Small intestine (tissue), 7 donors: ENCODE data around the gene EPHA1. TPM values are rescaled to one million over a fixed set of nuclear protein-coding genes. Genes with fewer than 3 reads are reported as not detected.

Source experiments
- DNase-seq, 2 donors: peaks; one replicate each; pipeline versions ENCODE4 v3.0.0 to v3.0.0-alpha.2; 2013
- FAIRE-seq: peaks from 2 replicates; lab custom pipeline; 2012; peaks lifted over from hg19 to GRCh38; lab: Jason Lieb, UNC
- H3K27ac ChIP-seq, 3 donors: one replicate each; pipeline ENCODE4 v1.5.1; 2013; ENCODE audit warnings: low read length in 2 of 3, mild to moderate bottlenecking in 2 of 3, control low read depth in 1 of 3, inconsistent platforms in 1 of 3, low read depth in 1 of 3, moderate library complexity in 1 of 3
- H3K27me3 ChIP-seq, 3 donors: one replicate each; pipeline ENCODE4 v1.6.1; 2013; ENCODE audit warnings: low read length in 3 of 3, inconsistent platforms in 1 of 3; ENCODE audit not compliant: control insufficient read depth in 3 of 3, insufficient read depth in 3 of 3
- H3K36me3 ChIP-seq, 3 donors: one replicate each; pipeline ENCODE4 v1.6.1; 2013; ENCODE audit warnings: low read length in 3 of 3, inconsistent platforms in 1 of 3, low read depth in 1 of 3, mild to moderate bottlenecking in 1 of 3, moderate library complexity in 1 of 3; ENCODE audit not compliant: control insufficient read depth in 3 of 3, insufficient read depth in 2 of 3
- H3K4me1 ChIP-seq, 3 donors: one replicate each; pipeline ENCODE4 v1.6.1; 2013; ENCODE audit warnings: low read length in 2 of 3, inconsistent platforms in 1 of 3, low read depth in 1 of 3, mild to moderate bottlenecking in 1 of 3, moderate library complexity in 1 of 3; ENCODE audit not compliant: control insufficient read depth in 3 of 3, insufficient read depth in 2 of 3
- H3K4me3 ChIP-seq, 3 donors: one replicate each; pipeline ENCODE4 v1.5.1; 2013; ENCODE audit warnings: low read length in 3 of 3, control low read depth in 1 of 3, inconsistent platforms in 1 of 3, low read depth in 1 of 3, mild to moderate bottlenecking in 1 of 3, moderate library complexity in 1 of 3
- H3K9me3 ChIP-seq, 2 donors: one replicate each; pipeline ENCODE4 v1.6.1; 2013; ENCODE audit warnings: low read depth in 1 of 2, low read length in 1 of 2; ENCODE audit not compliant: control insufficient read depth in 2 of 2, insufficient read depth in 1 of 2
- WGBS, 3 donors: extraction: QIAGEN DNeasy Blood & Tissue Kit; methylation state at CpG; one replicate each; pipeline ENCODE4 v1.1.7; 2013; 5-methylcytosine and 5-hydroxymethylcytosine counted together
- polyA plus RNA-seq, 4 donors: library from polyadenylated mRNA; stranded (reverse) in 3 of 4; unstranded in 1 of 4; fragments of 200-250 nt in 3 of 4; fragments of 120-200 nt in 1 of 4; gene quantifications; one replicate each; pipeline versions ENCODE4 v1.2.1 to v1.2.3, GENCODE V29; 2013
- donor health status: healthy with polysubstance abuse.
- donor health status: control.
- donor health status: control.
- donor health status: Bipolar disorder and iron deficiency.
- donor health status: healthy.

EPHA1 gene
- polyA plus RNA-seq, 4 donors: 14.6 to 47.4 (median 31.0) TPM

- Histone ChIP-seq H3K9me3 (no peaks in the 10 kb centered on the region), H3K36me3 (no peaks in the 10 kb centered on the region), H3K27me3 (peaks cover 4 to 61% (median 11%) of the 10 kb centered on the region in 3 donors), H3K4me1 (peaks cover 2 to 5% (median 3%) of the 10 kb centered on the region in 3 donors), H3K4me3 (peak within 1 kb of the TSS; percentile 31 to 64 (median 56)), H3K27ac (no peak within 1 kb of the TSS)
- FAIRE-seq (no peak), DNase-seq (peak in 1 of 2 donors; percentile 32)
- WGBS, 3 donors: 0 to 2% (median 1%) methylated on average over 39 to 112 of the region's 112 CpGs
Measured at GRCh38 chr7:143362131-143363015, 46.3 kb downstream of the EPHA1 start, which contains the start of gene FAM131B. Gene FAM131B (minus strand): TSS chr7:143362713. CDS start chr7:143362603, 110 bp downstream.

GRCh38 chr7:143361552-143362130 lies 47.0 kb downstream of the EPHA1 start:
- FAIRE-seq: no peak
- H3K27me3 ChIP-seq: peaks cover 4 to 61% (median 11%) of the 10 kb centered on the region in 3 donors

GRCh38 chr7:143360788-143361551 lies 47.7 kb downstream of the EPHA1 start:
- 31 to 43% (median 40%) methylated on average over 16 to 19 of the region's 19 CpGs for WGBS, 3 donors
- FAIRE-seq: no peak
- no peak for DNase-seq
- Histone ChIP-seq H3K4me3 (no peak overlapping the region), H3K36me3 (no peaks in the 10 kb centered on the region), H3K27me3 (peaks cover 4 to 61% (median 11%) of the 10 kb centered on the region in 3 donors), H3K9me3 (no peaks in the 10 kb centered on the region), H3K27ac (no peak overlapping the region), H3K4me1 (peaks cover 2 to 5% (median 3%) of the 10 kb centered on the region in 3 donors)

More at GRCh38 chr7:143361552-143362130, 47.0 kb downstream of the EPHA1 start:
- Histone ChIP-seq H3K9me3 (no peaks in the 10 kb centered on the region), H3K4me1 (peaks cover 2 to 5% (median 3%) of the 10 kb centered on the region in 3 donors), H3K36me3 (no peaks in the 10 kb centered on the region), H3K4me3 (peak overlapping the region; percentile 31 to 64 (median 56)), H3K27ac (no peak overlapping the region)
- WGBS, 3 donors: 3 to 5% (median 4%) methylated on average over 29 to 46 of the region's 46 CpGs
- no peak for DNase-seq

DNA sequence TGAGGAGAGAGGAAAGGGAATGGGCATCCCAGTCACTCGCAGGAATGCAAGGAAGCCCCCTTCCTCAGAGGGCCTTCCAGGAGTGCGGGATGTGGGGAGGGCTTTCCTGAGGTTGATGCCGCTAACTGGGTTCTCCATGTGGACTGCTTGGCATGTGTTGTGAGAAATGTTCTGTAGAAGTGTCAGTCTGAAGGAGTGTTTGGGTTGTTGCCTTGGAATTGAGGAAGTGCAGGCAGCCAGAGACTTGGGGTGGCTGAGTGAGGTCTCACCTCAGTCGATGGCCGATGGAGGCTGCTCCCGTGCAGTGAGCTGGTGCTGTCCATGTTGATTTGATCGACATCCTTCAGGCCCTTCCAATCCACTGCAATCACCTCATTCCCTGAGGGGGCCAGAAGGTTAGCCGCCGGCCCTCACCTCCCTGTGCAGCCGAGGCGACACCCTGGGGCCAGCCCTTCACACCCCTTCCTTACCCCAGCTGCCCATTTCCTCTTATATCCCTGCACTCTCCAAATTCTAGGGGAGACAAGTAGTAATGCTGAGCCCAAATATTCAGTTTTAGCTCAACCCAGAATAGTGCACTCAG lies 48.8 kb downstream of the EPHA1 start:
- no peaks in the 10 kb centered on the region for H3K36me3 ChIP-seq
- H3K9me3 ChIP-seq: no peaks in the 10 kb centered on the region
- H3K4me3 ChIP-seq: no peak overlapping the region
- peaks cover 2 to 5% (median 3%) of the 10 kb centered on the region in 3 donors for H3K4me1 ChIP-seq
- 73 to 78% (median 73%) methylated on average over 11 of the region's 11 CpGs for WGBS, 3 donors
- DNase-seq (no peak), FAIRE-seq (no peak)
- H3K27ac ChIP-seq: no peak overlapping the region
- peaks cover 4 to 54% (median 11%) of the 10 kb centered on the region in 3 donors for H3K27me3 ChIP-seq

DNA sequence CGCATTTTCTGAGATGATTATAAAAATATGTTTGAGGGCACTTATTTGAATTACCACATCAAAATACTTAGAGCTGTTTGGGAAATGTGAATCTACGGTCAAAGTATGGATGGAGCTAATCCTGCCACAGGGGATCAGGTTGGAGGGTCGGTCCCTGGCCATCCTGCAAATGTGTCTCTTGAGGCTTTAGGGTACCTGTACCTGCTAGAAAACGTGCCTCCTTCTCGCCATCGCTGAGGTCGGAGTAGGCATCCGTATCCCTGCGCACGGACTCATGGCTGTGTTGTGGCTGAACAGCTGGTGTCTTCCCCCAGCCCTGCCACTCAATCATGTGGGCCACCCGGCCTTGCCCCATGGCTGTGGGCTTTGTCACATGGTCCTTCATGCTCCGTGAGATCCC lies 50.0 kb downstream of the EPHA1 start:
- H3K9me3 ChIP-seq: no peaks in the 10 kb centered on the region
- no peak for FAIRE-seq
- peaks cover 2 to 5% (median 3%) of the 10 kb centered on the region in 3 donors for H3K4me1 ChIP-seq
- 88 to 91% (median 89%) methylated on average over 12 of the region's 12 CpGs for WGBS, 3 donors
- H3K27ac ChIP-seq: no peak overlapping the region
- peaks cover 4 to 42% (median 10%) of the 10 kb centered on the region in 3 donors for H3K27me3 ChIP-seq
- DNase-seq: no peak
- no peaks in the 10 kb centered on the region for H3K36me3 ChIP-seq
- no peak overlapping the region for H3K4me3 ChIP-seq

GRCh38 chr7:143356414-143357050 lies 52.1 kb downstream of the EPHA1 start:
- DNase-seq (no peak), FAIRE-seq (no peak)
- WGBS, 3 donors: 91 to 99% (median 94%) methylated on average over 12 to 13 of the region's 13 CpGs
- Histone ChIP-seq H3K9me3 (no peaks in the 10 kb centered on the region), H3K36me3 (no peaks in the 10 kb centered on the region), H3K4me3 (no peak overlapping the region), H3K27me3 (peaks cover 0 to 26% (median 4%) of the 10 kb centered on the region in 3 donors), H3K27ac (no peak overlapping the region), H3K4me1 (no peaks in the 10 kb centered on the region)

- FAIRE-seq: no peak
- Histone ChIP-seq H3K4me3 (no peak overlapping the region), H3K9me3 (no peaks in the 10 kb centered on the region), H3K4me1 (no peaks in the 10 kb centered on the region), H3K36me3 (no peaks in the 10 kb centered on the region), H3K27me3 (peaks cover 0 to 18% (median under 1%) of the 10 kb centered on the region in 3 donors), H3K27ac (no peak overlapping the region)
- 90 to 93% (median 92%) methylated on average over 16 of the region's 16 CpGs for WGBS, 3 donors
- no peak for DNase-seq
Measured at GRCh38 chr7:143355450-143356385, 52.9 kb downstream of the EPHA1 start.
